HG03460 (cell line): ENCODE results near the gene GBF1.

Source experiments
- ATAC-seq: cut with Tn5 transposase; IDR thresholded peaks from one replicate; pipeline ENCODE4 v1.9.1; 2021; ENCODE audit not compliant: unreplicated experiment

The GBF1 gene

DNA sequence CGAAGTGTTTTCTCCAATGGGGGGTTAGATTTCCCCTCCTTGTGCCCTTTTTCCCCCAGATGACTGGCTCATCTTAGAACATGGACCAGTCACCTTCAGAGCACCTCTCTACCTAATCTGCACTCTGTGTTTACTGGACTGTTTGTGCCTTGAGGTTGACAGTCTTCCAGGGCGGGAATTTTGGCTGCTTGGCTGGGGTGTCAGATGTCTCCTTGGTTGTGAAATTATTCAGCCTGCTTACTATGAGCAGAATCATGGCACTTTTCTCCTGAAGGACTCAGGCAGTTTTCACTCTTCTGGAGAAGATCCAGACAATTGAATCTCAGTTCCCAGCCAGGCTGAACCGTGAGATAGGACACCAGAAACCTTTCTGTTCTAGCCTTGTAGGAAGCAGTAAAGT is 89.9 kb downstream of the GBF1 start:
- no peak for ATAC-seq

GRCh38 chr10:102341038-102341688 is 95.8 kb downstream of the GBF1 start:
- no peak for ATAC-seq

- no peak for ATAC-seq
These were observed 97.1 kb downstream of the GBF1 start for GRCh38 chr10:102342458-102342857.

DNA sequence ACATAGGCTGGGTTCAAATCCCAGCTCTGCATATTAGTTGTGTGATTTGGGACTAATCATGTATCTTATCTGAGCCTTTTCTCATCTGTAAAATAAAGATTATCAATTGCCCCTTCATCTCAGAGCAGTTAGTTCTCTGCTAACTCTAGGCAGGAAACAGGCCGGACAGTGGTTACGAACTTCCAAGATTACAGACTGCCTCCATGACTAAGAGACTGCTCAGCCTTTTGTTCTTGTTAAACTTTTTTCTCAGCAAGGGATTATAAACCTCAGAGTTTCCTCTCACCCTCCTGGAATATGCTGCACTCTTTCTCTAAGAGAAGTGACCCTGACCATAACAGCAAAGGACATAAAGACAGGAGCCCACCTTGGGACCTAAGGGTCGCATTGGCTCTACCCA is 97.6 kb downstream of the GBF1 start:
- ATAC-seq: no peak

GRCh38 chr10:102344067-102344466 is 98.7 kb downstream of the GBF1 start:
- no peak for ATAC-seq

DNA sequence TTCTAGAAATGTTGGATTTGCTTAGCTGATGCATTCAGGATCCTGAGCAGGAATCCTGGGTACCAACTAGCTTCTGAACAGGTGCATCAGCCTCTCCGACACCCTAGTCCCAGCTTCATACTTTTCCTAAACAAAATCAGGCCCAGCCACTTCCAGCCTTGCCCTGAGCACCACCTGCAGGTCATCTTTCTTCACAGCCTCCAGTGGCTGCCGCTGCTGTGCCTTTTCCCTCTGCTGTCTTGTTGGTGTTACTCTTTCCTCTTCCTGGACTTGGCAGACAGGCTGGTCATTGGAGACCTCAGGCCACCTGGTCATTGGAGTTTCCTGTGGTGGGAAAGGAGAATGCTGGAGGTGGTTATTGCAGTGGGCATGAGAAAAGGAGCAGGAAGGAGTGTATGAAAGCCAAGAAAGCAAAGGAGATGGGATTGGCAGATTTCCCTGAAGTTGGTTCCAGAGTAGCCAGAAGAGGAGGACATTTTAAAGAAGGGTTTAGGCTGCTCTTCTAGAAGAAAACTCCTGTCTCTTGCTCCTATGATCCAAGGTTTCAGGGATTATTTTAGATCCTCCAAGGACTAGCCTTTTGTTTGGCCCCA is 102.0 kb downstream of the GBF1 start:
- ATAC-seq: no peak

DNA sequence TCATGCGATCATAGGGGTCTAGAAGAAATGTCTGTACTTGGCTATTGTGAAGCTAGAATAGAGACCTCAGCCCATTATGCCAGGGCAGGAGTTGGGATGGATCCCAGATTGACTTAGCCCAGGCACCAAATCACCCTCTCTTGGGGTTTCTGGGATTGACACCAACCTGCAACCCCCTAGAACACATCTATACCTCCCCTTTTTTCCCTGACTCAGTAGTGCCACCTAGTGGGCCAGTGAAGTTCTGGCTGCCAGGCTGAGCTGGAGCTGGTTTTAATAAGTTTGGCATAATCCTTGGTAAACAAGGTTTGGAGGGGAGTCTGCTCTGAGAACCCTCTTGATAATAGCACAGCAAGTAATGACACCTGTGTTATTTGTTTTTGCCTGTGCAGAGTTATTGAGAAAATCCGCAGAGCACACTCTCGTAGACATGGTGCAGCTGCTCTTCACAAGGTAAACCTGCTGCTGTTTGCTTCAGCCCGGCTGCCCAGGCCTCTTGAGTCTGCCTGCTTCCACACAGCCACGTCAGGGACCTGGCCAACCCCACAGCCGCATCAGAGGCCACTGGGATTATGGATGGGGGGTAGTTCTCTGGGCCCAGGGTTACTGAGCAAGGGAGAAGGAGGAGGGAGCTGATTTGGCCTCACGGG is 106.9 kb downstream of the GBF1 start:
- ATAC-seq: no peak

DNA sequence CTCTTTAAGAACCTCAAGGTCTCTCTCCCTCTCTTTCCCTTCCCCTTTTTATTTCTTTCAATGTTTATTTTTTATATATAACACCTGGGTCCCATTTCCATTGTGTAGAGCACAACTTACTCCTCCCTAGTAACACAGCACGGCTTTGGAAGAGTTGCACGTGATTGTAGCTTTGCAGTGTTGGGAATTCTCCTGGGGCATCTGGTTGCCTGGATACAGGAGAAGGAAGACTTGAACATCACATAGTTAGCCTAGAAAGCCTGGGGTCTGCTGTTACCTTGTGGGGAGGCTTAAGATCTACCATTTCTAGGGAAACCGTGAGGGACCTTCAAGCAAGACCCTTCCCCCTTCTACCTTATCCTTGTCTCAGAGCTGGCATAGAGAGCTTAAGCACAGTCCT is 109.1 kb downstream of the GBF1 start:
- no peak for ATAC-seq

DNA sequence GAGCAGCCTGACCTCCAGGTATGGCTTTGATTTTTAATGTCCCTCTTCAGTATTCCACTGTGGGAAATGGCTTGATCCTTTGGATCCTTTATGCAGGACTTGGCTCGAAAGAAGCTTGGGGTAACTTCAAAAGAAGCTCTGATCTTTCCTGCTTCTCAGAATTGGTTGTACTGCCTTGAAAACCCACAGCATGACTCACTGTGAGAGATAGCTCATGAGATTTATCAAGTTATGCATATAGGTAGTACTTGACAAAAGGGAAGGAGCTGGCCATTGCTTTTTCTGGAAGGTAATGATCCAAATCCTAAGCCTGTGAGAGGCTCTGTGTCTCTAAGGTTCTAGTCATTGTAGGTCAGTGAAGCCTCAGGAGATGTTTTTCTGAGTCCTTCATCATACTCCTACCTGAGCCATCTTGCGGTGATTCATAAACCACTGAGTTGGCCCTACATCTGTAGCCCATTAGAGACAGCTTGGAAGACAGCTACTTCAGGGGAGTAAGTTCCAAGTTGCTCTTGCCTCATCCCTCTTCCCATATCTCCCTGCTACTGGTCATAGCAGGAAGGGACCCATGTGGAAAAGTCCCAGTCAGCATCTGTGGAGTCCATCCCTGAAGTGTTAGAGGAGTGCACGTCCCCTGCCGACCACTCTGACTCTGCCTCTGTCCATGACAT is 113.5 kb downstream of the GBF1 start:
- no peak for ATAC-seq

- ATAC-seq: no peak
These were observed 122.1 kb downstream of the GBF1 start for GRCh38 chr10:102367441-102367840.

GRCh38 chr10:102368077-102368476 is 122.7 kb downstream of the GBF1 start:
- ATAC-seq: no peak

GRCh38 chr10:102371295-102371694 is 126.0 kb downstream of the GBF1 start:
- no peak for ATAC-seq

- no peak for ATAC-seq
These were observed 129.9 kb downstream of the GBF1 start for GRCh38 chr10:102375250-102375649.

DNA sequence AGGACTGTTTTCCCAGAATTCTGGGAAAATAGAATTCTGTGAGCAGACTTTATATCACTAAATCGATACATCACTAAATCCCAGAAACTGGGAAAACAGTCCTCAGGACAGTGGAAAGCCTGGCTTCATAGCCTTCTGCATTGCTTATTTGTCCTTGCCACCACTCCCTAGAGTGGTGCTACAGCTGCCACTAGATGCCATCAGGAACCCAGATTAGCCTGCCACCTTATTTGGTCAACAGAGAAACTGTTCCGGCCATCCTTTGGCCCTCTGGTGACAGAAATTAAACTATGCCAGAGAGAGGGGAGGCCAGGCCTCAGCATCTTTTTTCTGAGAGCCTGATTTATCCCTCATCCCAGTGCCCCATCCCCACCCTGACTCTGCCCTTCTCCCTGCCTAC is 130.5 kb downstream of the GBF1 start:
- no peak for ATAC-seq

GRCh38 chr10:102376901-102377300 is 131.6 kb downstream of the GBF1 start:
- no peak for ATAC-seq

- no peak for ATAC-seq
These were observed 134.1 kb downstream of the GBF1 start for GRCh38 chr10:102379383-102379782.

- no peak for ATAC-seq
These were observed 136.7 kb downstream of the GBF1 start for GRCh38 chr10:102381983-102382382.

DNA sequence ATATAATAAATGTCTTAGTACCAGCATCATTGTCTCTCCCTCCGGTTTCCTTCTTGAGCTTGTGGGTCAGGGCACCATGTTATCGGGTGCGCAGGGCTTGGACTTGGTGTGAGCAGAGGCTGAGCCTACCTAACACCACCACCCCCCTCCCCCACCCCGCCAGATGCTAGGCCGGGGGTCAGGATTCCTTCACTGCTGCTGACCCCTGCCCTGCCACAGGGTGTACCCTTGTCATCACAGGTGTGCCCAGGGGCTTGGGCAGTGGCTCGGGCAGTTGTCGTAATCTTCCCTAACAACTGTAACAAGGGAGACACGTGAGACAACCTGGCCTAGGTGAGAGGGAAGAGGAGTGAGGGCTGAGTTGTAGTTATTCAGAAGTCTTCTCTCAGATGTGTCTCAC is 137.5 kb downstream of the GBF1 start:
- no peak for ATAC-seq

- ATAC-seq: no peak
These were observed 138.7 kb downstream of the GBF1 start for GRCh38 chr10:102384053-102384452.

GRCh38 chr10:102384606-102385429 is 139.5 kb downstream of the GBF1 start:
- no peak for ATAC-seq

DNA sequence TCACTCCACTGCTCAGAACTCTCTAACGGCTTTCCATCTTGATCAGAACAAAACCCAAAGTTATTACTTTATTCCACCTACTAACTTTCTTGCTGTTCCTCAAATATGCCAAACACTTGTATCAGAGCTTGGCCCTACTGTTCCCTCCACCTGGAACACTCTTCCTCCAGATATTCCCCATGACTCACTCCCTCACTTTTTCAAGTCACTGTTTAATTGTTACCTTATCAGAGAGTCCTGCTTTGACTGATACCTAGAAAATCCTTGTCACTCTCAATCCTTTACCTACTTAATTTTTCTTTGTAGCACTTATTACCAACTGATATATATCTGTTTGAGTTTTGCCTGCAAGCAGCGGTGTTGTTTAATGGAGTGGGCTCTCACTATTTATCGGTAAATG is 144.6 kb downstream of the GBF1 start:
- ATAC-seq: no peak
